ENCODE measurements around the gene NAGPA. TPM values are rescaled to one million over a fixed set of nuclear protein-coding genes. Genes with fewer than 3 reads are reported as not detected.
"Not testable (repeated sequence)": the region's sequence is repeated elsewhere in the genome, so short reads cannot be mapped to it uniquely, and the experiment has no call there.

Gene NAGPA, protein sequence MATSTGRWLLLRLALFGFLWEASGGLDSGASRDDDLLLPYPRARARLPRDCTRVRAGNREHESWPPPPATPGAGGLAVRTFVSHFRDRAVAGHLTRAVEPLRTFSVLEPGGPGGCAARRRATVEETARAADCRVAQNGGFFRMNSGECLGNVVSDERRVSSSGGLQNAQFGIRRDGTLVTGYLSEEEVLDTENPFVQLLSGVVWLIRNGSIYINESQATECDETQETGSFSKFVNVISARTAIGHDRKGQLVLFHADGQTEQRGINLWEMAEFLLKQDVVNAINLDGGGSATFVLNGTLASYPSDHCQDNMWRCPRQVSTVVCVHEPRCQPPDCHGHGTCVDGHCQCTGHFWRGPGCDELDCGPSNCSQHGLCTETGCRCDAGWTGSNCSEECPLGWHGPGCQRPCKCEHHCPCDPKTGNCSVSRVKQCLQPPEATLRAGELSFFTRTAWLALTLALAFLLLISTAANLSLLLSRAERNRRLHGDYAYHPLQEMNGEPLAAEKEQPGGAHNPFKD
- 3.3 and 19.9 TPM in 2 replicates for total RNA-seq (ENCODE audit: low replicate concordance)

- Mint-ChIP-seq H3K4me1 (peaks cover 21% of the 10 kb centered on the region), H3K9me3 (no peaks in the 10 kb centered on the region), H3K27me3 (ENCODE audit: insufficient read depth, low read depth) (peaks cover 6% of the 10 kb centered on the region), H3K36me3 (no peaks in the 10 kb centered on the region), H3K4me3 (peak within 1 kb of the TSS; percentile 91), H3K27ac (peak within 1 kb of the TSS; percentile 14)
- Histone ChIP-seq H3K4me2 (peak within 1 kb of the TSS; percentile 97), H3K4me3 (peak within 1 kb of the TSS; percentile 97), H2AFZ (replicated peaks) (peak within 1 kb of the TSS; percentile 99), H3K9ac (peak within 1 kb of the TSS; percentile 58), H3K9me3 (ENCODE audit: low read depth) (no peaks in the 10 kb centered on the region), H4K20me1 (ENCODE audit: low read depth) (no peaks in the 10 kb centered on the region), H3K79me2 (ENCODE audit: low read depth) (no peaks in the 10 kb centered on the region), H3K27me3 (peaks cover 7% of the 10 kb centered on the region), H3K4me1 (peaks cover 6% of the 10 kb centered on the region), H3K27ac (no peak within 1 kb of the TSS), H3K36me3 (no peaks in the 10 kb centered on the region), H3F3A (ENCODE audit: low read depth) (peaks cover 11% of the 10 kb centered on the region)
- TF ChIP-seq, protein P1, sequence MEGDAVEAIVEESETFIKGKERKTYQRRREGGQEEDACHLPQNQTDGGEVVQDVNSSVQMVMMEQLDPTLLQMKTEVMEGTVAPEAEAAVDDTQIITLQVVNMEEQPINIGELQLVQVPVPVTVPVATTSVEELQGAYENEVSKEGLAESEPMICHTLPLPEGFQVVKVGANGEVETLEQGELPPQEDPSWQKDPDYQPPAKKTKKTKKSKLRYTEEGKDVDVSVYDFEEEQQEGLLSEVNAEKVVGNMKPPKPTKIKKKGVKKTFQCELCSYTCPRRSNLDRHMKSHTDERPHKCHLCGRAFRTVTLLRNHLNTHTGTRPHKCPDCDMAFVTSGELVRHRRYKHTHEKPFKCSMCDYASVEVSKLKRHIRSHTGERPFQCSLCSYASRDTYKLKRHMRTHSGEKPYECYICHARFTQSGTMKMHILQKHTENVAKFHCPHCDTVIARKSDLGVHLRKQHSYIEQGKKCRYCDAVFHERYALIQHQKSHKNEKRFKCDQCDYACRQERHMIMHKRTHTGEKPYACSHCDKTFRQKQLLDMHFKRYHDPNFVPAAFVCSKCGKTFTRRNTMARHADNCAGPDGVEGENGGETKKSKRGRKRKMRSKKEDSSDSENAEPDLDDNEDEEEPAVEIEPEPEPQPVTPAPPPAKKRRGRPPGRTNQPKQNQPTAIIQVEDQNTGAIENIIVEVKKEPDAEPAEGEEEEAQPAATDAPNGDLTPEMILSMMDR (IDR thresholded peaks at IDR 0.05) = no peak
- peak; percentile 23 for TF ChIP-seq EZH2 (IDR thresholded peaks at IDR 0.05)
- peak; percentile 95 for DNase-seq (ENCODE audit: low spot score)
These were observed at the start of gene NAGPA for GRCh38 chr16:5033256-5034166. NAGPA (minus strand) TSS chr16:5033935; CDS start chr16:5033914, 21 bp downstream.

DNA sequence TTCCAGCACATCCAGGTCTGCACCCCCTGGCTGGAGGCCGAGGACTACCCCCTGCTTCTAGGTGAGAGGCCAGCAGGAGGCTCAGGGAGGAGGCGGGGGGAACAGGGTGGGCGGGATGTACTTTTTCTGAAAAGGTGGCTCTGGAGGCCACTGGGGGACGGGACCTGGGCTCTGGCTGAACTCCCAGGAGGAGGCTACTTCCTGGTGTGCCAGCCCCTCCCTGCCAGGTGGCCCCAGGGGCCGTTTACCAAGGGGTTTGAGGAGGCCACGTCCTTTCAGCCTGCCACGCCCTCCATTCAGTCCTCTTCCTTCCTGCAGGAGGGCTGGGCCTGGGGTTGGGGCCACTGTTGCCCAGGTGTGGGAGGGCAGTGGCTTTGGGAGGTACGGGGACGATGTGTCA is 47.3 kb upstream of the NAGPA start:
- not testable (repeated sequence) for H3K9ac ChIP-seq; H3K27ac Mint-ChIP-seq; H4K20me1 ChIP-seq (ENCODE audit: low read depth); H3K4me1 Mint-ChIP-seq; H3K4me2 ChIP-seq; H3K4me3 Mint-ChIP-seq; H2AFZ ChIP-seq (replicated peaks); H3K36me3 Mint-ChIP-seq; H3K4me3 ChIP-seq; H3K27ac ChIP-seq; H3K9me3 ChIP-seq (ENCODE audit: low read depth); DNase-seq (ENCODE audit: low spot score); H3K27me3 ChIP-seq; H3K36me3 ChIP-seq; H3F3A ChIP-seq (ENCODE audit: low read depth); H3K79me2 ChIP-seq (ENCODE audit: low read depth); H3K27me3 Mint-ChIP-seq (ENCODE audit: insufficient read depth, low read depth); H3K9me3 Mint-ChIP-seq; H3K4me1 ChIP-seq

GRCh38 chr16:5080461-5080860 is 46.7 kb upstream of the NAGPA start:
- H2AFZ ChIP-seq (replicated peaks); H3K4me3 Mint-ChIP-seq; H3K4me2 ChIP-seq; H3K9me3 Mint-ChIP-seq; H3K27me3 ChIP-seq; H3K27ac Mint-ChIP-seq; H3K9me3 ChIP-seq (ENCODE audit: low read depth); H3K4me1 ChIP-seq; H3K27me3 Mint-ChIP-seq (ENCODE audit: insufficient read depth, low read depth); H3K27ac ChIP-seq; H3K36me3 Mint-ChIP-seq; H3K9ac ChIP-seq; H3K4me1 Mint-ChIP-seq; H3K4me3 ChIP-seq; H3F3A ChIP-seq (ENCODE audit: low read depth); H4K20me1 ChIP-seq (ENCODE audit: low read depth); H3K36me3 ChIP-seq; H3K79me2 ChIP-seq (ENCODE audit: low read depth); DNase-seq (ENCODE audit: low spot score): not testable (repeated sequence)

DNA sequence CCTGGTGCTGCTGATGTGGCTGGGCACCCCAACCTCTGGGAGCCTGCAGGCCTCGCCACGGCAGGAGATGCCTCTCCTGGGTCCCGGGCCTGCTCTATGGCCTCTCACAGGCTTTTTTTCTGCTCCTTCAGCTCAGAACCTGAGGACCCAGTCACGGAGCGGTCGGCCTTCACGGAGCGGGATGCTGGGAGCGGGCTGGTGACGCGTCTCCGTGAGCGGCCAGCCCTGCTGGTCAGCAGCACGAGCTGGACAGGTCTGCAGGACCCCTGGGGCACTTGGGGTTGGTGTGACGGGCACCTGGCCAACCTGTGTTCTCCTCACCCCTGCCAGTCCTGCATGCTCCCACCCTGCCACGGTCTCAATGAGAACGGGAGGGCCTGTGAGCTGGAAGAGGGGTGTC is 44.9 kb upstream of the NAGPA start:
- Histone ChIP-seq H3K27ac (no peak overlapping the region), H3K9ac (no peak overlapping the region), H3F3A (ENCODE audit: low read depth) (no peaks in the 10 kb centered on the region), H3K4me1 (no peaks in the 10 kb centered on the region), H3K79me2 (ENCODE audit: low read depth) (peaks cover 9% of the 10 kb centered on the region), H3K4me3 (no peak overlapping the region), H3K4me2 (no peak overlapping the region), H2AFZ (replicated peaks) (no peak overlapping the region), H3K36me3 (no peaks in the 10 kb centered on the region), H3K9me3 (ENCODE audit: low read depth) (no peaks in the 10 kb centered on the region), H4K20me1 (ENCODE audit: low read depth) (no peaks in the 10 kb centered on the region), H3K27me3 (no peaks in the 10 kb centered on the region)
- no peak overlapping the region for H3K27ac Mint-ChIP-seq
- H3K4me3 Mint-ChIP-seq = no peak overlapping the region
- no peak for DNase-seq (ENCODE audit: low spot score)
- no peaks in the 10 kb centered on the region for H3K4me1 Mint-ChIP-seq
- no peaks in the 10 kb centered on the region for H3K9me3 Mint-ChIP-seq
- peaks cover 6% of the 10 kb centered on the region for H3K36me3 Mint-ChIP-seq
- TF ChIP-seq EZH2phosphoT487 (IDR thresholded peaks at IDR 0.05) (no peak), EZH2 (IDR thresholded peaks at IDR 0.05) (no peak)
- TF ChIP-seq, protein P1 (IDR thresholded peaks at IDR 0.05) = no peak
- H3K27me3 Mint-ChIP-seq (ENCODE audit: insufficient read depth, low read depth) = no peaks in the 10 kb centered on the region

All from neural progenitor cell (in vitro differentiated cells).